Body of pancreas (tissue), 4 donors: ENCODE measurements around the gene AMPH.

Source experiments
- CTCF ChIP-seq, 7 experiments: fragments of 450-650 bp in 4 of 7; fragments of 200-600 bp in 3 of 7; sonication (generic) in 3 of 7; IDR thresholded peaks; one replicate each; pipeline ENCODE4 v1.5.1; 2016 to 2019; ENCODE audit warnings: antibody characterized with exemption in 7 of 7
- POLR2A ChIP-seq, 3 donors: fragments of 450-650 bp; IDR thresholded peaks; one replicate each; pipeline ENCODE4 v1.6.1; 2016; ENCODE audit warnings: antibody characterized with exemption in 3 of 3, mild to moderate bottlenecking in 2 of 3

- no peak for TF ChIP-seq POLR2A (IDR thresholded peaks at IDR 0.05)
- peak; percentile 67 to 96 (median 87) for TF ChIP-seq CTCF (IDR thresholded peaks at IDR 0.05)
Measured at GRCh38 chr7:38398725-38399321, 232.3 kb downstream of the AMPH start.
